ENCODE measurements around the gene TUBB2B.

DNA sequence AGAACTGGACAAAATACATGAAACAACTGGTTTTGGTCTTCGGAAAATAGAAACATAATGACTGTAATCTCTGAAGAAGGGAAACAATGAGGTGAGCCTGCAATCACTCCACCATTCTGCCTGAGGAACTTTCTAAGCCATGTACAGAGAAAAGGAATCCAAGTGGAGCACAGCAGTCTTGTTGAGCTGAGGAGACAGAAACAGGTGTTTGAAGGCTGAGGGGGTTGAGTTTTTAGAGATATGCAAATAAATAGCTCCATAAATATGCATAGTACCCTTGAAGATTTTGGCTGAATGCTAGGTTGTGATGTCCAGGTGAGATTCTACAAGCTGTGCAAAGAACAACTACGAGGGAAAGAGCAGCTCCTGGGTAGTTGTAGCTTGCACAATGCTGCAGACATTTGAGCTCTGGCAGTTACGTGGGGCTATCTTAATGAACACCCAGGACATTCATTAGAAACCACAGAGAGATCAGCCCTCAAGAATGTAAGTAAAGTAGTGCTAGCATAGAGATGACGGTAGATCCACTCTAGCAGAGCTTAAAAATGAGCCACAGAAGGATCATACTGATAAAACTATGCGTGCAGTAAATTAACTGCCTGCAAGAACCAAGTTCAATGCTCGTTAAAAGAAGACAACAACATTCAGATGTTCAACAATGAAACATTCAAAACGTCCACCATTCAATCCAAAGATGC is 24.3 kb downstream of the TUBB2B start:
- TF ChIP-seq, protein P1, sequence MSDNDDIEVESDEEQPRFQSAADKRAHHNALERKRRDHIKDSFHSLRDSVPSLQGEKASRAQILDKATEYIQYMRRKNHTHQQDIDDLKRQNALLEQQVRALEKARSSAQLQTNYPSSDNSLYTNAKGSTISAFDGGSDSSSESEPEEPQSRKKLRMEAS (IDR thresholded peaks at IDR 0.05): no peak
- TF ChIP-seq, protein P2, sequence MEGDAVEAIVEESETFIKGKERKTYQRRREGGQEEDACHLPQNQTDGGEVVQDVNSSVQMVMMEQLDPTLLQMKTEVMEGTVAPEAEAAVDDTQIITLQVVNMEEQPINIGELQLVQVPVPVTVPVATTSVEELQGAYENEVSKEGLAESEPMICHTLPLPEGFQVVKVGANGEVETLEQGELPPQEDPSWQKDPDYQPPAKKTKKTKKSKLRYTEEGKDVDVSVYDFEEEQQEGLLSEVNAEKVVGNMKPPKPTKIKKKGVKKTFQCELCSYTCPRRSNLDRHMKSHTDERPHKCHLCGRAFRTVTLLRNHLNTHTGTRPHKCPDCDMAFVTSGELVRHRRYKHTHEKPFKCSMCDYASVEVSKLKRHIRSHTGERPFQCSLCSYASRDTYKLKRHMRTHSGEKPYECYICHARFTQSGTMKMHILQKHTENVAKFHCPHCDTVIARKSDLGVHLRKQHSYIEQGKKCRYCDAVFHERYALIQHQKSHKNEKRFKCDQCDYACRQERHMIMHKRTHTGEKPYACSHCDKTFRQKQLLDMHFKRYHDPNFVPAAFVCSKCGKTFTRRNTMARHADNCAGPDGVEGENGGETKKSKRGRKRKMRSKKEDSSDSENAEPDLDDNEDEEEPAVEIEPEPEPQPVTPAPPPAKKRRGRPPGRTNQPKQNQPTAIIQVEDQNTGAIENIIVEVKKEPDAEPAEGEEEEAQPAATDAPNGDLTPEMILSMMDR (IDR thresholded peaks at IDR 0.05; ENCODE audit: low read depth, low read length, missing input control): no peak
- TF ChIP-seq, protein P3, sequence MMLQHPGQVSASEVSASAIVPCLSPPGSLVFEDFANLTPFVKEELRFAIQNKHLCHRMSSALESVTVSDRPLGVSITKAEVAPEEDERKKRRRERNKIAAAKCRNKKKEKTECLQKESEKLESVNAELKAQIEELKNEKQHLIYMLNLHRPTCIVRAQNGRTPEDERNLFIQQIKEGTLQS (IDR thresholded peaks at IDR 0.05): no peak
- TF ChIP-seq YY1 (IDR thresholded peaks at IDR 0.05) (no peak), GABPA (IDR thresholded peaks at IDR 0.05 in 1 of 2, conservative IDR thresholded peaks at IDR 0.05 in 1 of 2) (no peak), RXRA (IDR thresholded peaks at IDR 0.05) (no peak)
- TF ChIP-seq, protein P4, sequence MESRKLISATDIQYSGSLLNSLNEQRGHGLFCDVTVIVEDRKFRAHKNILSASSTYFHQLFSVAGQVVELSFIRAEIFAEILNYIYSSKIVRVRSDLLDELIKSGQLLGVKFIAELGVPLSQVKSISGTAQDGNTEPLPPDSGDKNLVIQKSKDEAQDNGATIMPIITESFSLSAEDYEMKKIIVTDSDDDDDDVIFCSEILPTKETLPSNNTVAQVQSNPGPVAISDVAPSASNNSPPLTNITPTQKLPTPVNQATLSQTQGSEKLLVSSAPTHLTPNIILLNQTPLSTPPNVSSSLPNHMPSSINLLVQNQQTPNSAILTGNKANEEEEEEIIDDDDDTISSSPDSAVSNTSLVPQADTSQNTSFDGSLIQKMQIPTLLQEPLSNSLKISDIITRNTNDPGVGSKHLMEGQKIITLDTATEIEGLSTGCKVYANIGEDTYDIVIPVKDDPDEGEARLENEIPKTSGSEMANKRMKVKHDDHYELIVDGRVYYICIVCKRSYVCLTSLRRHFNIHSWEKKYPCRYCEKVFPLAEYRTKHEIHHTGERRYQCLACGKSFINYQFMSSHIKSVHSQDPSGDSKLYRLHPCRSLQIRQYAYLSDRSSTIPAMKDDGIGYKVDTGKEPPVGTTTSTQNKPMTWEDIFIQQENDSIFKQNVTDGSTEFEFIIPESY (IDR thresholded peaks at IDR 0.05): no peak
- TF ChIP-seq, protein P5, sequence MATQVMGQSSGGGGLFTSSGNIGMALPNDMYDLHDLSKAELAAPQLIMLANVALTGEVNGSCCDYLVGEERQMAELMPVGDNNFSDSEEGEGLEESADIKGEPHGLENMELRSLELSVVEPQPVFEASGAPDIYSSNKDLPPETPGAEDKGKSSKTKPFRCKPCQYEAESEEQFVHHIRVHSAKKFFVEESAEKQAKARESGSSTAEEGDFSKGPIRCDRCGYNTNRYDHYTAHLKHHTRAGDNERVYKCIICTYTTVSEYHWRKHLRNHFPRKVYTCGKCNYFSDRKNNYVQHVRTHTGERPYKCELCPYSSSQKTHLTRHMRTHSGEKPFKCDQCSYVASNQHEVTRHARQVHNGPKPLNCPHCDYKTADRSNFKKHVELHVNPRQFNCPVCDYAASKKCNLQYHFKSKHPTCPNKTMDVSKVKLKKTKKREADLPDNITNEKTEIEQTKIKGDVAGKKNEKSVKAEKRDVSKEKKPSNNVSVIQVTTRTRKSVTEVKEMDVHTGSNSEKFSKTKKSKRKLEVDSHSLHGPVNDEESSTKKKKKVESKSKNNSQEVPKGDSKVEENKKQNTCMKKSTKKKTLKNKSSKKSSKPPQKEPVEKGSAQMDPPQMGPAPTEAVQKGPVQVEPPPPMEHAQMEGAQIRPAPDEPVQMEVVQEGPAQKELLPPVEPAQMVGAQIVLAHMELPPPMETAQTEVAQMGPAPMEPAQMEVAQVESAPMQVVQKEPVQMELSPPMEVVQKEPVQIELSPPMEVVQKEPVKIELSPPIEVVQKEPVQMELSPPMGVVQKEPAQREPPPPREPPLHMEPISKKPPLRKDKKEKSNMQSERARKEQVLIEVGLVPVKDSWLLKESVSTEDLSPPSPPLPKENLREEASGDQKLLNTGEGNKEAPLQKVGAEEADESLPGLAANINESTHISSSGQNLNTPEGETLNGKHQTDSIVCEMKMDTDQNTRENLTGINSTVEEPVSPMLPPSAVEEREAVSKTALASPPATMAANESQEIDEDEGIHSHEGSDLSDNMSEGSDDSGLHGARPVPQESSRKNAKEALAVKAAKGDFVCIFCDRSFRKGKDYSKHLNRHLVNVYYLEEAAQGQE (IDR thresholded peaks at IDR 0.05): no peak
